ENCODE measurements around the gene MYO18A. TPM values are rescaled to one million over a fixed set of nuclear protein-coding genes. Genes with fewer than 3 reads are reported as not detected.

The MYO18A gene
- total RNA-seq, 4 donors from 2014 or later, result 71.6 to 125 (median 104) TPM

DNA sequence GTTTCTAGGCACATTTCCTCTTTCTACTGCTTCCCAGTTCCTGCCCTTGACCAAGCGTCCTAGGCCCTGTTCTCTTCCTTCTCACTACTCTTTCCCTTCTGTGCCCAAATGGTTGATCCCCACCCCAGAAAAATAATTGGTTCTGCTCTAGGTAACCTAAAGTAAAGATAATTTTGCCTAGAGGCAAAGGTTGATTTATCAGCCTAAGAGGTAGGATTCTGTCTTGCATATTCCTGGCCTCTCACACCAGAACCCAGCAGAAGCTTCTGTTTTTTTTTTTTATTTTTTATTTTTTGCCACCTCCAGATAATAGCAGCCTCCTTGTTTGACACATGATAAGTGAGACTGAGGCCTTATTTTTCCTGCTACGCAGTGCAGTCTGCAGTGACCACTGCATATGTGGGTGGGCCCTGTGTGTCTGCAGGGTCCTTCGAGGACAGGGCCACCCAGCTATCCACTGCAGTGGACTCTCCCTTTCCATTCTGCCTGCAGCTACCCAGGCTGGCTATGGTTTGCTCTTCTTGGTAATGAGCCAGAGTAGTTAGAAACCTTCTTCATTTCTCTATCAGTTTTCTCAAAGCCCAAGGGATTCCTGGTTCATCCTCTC, 136.6 kb downstream of the MYO18A start:
- H3K36me3 ChIP-seq, result no peaks in the 10 kb centered on the region
- no peak overlapping the region for H3K27ac ChIP-seq
- H3K4me3 ChIP-seq, result no peak overlapping the region
- H3K9me3 ChIP-seq, result no peaks in the 10 kb centered on the region
- TF ChIP-seq POLR2A (IDR thresholded peaks at IDR 0.05), result no peak
- TF ChIP-seq EP300 (IDR thresholded peaks at IDR 0.05), result peak in 1 of 2 donors; percentile 35
- TF ChIP-seq, protein P1, sequence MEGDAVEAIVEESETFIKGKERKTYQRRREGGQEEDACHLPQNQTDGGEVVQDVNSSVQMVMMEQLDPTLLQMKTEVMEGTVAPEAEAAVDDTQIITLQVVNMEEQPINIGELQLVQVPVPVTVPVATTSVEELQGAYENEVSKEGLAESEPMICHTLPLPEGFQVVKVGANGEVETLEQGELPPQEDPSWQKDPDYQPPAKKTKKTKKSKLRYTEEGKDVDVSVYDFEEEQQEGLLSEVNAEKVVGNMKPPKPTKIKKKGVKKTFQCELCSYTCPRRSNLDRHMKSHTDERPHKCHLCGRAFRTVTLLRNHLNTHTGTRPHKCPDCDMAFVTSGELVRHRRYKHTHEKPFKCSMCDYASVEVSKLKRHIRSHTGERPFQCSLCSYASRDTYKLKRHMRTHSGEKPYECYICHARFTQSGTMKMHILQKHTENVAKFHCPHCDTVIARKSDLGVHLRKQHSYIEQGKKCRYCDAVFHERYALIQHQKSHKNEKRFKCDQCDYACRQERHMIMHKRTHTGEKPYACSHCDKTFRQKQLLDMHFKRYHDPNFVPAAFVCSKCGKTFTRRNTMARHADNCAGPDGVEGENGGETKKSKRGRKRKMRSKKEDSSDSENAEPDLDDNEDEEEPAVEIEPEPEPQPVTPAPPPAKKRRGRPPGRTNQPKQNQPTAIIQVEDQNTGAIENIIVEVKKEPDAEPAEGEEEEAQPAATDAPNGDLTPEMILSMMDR (IDR thresholded peaks at IDR 0.05), result no peak
- WGBS, 2 donors, result 46 to 48% methylated on average over 3 of the region's 3 CpGs
- no peak for DNase-seq (ENCODE audit: low spot score in 2 of 2)
- peaks cover 0 to 22% (median 12%) of the 10 kb centered on the region in 4 donors for H3K4me1 ChIP-seq
- H3K27me3 ChIP-seq, result no peaks in the 10 kb centered on the region

DNA sequence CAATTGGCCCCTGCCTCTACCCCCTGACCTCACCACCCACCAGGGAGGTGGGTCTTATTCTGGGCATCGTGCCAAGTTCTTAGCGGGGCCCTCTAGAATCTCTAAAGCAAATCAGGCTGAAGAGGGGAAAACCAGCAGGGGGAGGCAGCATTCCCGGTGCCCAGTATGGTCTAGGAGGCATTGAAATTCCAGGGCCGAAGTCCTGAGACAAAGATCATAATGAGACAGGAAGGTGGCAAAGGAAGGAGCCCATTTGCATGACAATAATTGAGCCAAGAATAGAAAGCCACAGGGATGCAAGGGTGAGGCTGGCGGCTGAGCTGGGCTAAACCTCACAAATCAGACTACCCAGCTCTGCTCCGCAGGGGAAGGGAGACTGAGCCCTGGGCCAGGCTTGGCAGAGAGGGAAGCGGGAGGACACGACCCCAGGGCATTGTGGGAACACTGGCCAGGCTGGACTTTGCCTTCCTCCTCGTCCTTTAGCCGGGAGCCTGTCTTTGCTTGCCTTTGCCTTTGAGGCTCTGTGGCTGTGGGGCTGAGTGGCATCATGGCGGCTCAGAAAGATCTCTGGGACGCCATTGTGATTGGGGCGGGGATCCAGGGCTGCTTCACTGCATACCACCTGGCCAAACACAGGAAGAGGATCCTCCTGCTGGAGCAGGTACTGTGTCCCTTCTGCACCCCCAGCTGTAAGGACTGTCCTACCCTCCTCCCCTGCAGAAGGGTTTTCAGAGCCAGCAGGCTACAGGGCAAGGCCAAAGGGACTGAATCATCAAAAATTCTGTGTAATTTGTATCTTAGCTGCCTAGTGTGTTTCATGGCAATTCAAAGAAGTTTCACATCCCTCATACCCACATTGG, 137.3 kb downstream of the MYO18A start, which contains the start of gene PIPOX:
TSS of gene PIPOX (plus strand) at position 463 of the 860 bp plus-strand sequence. CDS start at position 548, 85 bp downstream.
- H3K36me3 ChIP-seq, result no peaks in the 10 kb centered on the region
- H3K27ac ChIP-seq, result peak within 1 kb of the TSS in 3 of 4 donors; percentile 3 to 68 (median 30)
- H3K27me3 ChIP-seq, result no peaks in the 10 kb centered on the region
- H3K9me3 ChIP-seq, result no peaks in the 10 kb centered on the region
- no peak for DNase-seq (ENCODE audit: low spot score in 2 of 2)
- peak within 1 kb of the TSS in 1 of 4 donors; percentile 31 for H3K4me3 ChIP-seq
- 31 to 34% methylated on average over 13 of the region's 13 CpGs for WGBS, 2 donors
- H3K4me1 ChIP-seq, result peaks cover 0 to 22% (median 13%) of the 10 kb centered on the region in 4 donors
- TF ChIP-seq, protein P1 (IDR thresholded peaks at IDR 0.05), result no peak
- TF ChIP-seq EP300 (IDR thresholded peaks at IDR 0.05), result peak in 1 of 2 donors; percentile 25

DNA sequence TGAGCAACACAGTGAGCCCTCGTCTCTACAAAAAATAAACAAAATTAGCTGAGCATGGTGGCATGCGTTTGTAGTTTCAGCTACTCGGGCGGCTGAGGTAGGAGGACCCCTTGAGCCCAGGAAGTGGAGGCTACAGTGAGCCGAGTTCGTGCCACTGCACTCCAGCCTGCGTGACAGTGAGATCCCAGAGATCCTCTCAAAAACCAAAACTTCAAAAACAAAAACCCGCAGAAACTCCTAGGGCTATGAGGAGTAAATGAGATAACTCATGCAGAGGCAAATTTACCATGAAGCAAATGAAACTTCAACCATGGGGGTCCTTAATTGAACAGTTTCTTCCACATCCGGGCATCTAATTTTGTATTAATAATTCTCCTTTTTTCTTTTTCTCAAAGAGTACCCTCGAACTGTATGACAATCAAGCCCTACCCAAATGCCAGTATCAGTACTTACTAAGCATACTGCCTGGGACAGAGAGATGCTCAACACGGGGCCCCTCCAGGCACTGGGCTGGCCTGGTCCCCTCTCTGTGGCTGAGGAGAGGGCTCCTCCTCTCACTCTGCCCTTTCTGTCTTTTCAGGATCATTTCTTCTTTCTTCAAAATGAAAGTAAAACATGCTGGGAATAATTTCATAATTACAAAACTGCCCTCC, 138.0 kb downstream of the MYO18A start:
- no peak for DNase-seq (ENCODE audit: low spot score in 2 of 2)
- Histone ChIP-seq H3K9me3 (no peaks in the 10 kb centered on the region), H3K4me3 (peak overlapping the region in 1 of 4 donors; percentile 31), H3K36me3 (no peaks in the 10 kb centered on the region), H3K27me3 (no peaks in the 10 kb centered on the region), H3K4me1 (peaks cover 0 to 22% (median 13%) of the 10 kb centered on the region in 4 donors), H3K27ac (peak overlapping the region in 2 of 4 donors; percentile 30 to 68)
- 52 to 62% methylated on average over 11 of the region's 11 CpGs for WGBS, 2 donors
- no peak for TF ChIP-seq EP300 (IDR thresholded peaks at IDR 0.05)
- no peak for TF ChIP-seq POLR2A (IDR thresholded peaks at IDR 0.05)
- TF ChIP-seq, protein P1 (IDR thresholded peaks at IDR 0.05), result no peak

DNA sequence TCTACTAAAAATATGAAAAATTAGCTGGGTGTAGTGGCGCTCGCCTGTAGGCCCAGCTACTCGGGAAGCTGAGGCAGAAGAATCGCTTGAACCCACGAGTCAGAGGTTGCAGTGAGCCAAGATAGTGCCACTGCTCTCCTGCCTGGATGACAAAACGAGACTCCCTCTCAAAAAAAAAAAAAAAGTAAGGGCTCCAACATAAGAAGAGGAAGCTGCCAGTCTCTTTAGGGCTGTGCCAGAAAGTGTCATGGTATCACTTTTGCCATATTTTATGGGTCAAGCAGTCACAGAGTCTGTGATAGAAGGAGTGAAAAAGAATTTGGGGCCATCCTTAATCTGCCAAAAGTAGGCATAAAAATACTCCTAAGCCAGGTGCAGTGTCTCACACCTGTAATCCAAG, 138.6 kb downstream of the MYO18A start:
- 88 to 91% methylated on average over 6 of the region's 6 CpGs for WGBS, 2 donors

More for the DNA sequence above, 138.6 kb downstream of the MYO18A start:
- TF ChIP-seq POLR2A (IDR thresholded peaks at IDR 0.05) (no peak), EP300 (IDR thresholded peaks at IDR 0.05) (no peak)
- TF ChIP-seq, protein P1 (IDR thresholded peaks at IDR 0.05), result no peak
- Histone ChIP-seq H3K36me3 (no peaks in the 10 kb centered on the region), H3K27ac (no peak overlapping the region), H3K4me3 (no peak overlapping the region), H3K9me3 (no peaks in the 10 kb centered on the region), H3K4me1 (peaks cover 0 to 22% (median 13%) of the 10 kb centered on the region in 4 donors), H3K27me3 (peaks cover 0 to 5% of the 10 kb centered on the region in 2 donors)
- no peak for DNase-seq (ENCODE audit: low spot score in 2 of 2)

Measured in tibial nerve (tissue), 4 donors.